Activated T-helper 9 cell treated with anti-CD3 and anti-CD28 coated beads, Interleukin-2, amount 50 U/mL, for 16 hours (primary cell): ENCODE data around the gene PCYT2.

ENCODE experiments used
- DNase-seq: peaks from one replicate; pipeline ENCODE4 v3.0.0-alpha.2; 2020; ENCODE audit warnings: low read depth

PCYT2 gene

DNA sequence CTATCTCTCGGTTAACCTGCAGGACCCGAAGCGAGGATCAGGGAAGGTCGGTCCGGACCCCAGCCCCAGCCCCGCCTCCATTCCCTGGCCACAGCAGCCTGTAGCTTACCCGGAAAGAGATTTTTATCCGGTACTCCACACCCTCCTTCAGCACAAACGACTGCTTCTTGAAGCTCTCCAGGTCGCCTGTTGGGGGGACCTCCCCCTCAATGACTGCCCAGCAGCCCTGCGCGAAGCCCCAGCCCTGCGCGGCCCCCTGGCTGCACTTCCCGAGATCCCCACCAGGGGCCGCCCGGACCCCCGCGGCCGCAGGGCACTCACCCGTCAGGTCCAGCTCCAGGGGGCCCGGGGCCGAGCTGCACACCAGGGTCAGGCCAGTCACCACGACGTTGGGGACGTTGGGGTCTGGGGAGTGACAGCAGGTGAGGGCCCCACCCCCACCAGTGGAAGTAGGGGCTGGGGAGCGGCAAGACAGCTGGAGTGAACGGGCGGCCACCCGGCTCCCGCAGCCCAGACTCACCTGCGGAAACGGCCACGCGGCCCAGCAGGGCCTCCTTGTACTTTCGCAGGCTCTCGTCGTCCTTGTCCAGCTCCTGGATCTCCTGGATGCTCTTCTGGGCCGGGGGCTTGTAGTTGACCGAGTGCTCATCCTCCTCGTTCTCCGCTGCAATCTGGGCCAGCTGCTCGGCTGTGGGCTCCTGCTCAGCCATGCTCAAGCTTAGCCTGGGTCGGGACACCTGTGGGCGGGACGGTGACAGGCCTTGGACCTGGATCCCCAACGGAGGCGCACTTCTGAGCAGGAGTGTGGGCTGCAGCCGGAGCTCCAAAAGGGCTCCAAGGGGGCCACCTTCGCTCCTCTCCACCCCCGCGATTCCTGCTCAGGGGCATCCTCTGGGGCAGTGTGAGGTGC lies 41.7 kb downstream of the PCYT2 start:
- no peak for DNase-seq

DNA sequence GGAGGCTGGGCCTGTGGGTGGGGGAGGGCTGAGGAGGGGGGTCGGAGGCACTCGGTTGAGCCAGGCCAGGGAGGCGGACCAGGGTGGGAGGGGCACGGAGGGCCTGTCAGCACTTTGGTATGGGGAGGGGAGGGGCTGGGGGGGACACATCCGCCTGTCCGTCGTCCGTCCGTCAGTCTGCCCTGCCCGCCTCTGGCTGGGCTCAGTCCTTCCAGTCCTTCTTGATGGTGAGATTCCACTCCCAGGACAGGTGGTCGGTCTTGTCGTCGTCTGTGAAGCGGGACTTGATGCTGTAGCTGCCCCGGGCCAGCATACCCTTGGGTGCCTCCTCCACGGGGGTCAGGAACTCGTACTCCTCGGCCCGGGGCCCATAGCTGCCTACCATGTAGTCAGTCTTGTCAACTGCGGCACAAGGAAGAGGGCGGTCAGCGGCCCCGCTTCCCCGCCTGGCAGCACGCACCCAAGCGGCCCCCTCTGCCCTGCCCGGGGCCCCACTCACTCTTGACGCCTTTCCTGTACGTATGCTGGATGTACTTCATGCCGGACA lies 42.5 kb downstream of the PCYT2 start:
- DNase-seq: no peak

DNA sequence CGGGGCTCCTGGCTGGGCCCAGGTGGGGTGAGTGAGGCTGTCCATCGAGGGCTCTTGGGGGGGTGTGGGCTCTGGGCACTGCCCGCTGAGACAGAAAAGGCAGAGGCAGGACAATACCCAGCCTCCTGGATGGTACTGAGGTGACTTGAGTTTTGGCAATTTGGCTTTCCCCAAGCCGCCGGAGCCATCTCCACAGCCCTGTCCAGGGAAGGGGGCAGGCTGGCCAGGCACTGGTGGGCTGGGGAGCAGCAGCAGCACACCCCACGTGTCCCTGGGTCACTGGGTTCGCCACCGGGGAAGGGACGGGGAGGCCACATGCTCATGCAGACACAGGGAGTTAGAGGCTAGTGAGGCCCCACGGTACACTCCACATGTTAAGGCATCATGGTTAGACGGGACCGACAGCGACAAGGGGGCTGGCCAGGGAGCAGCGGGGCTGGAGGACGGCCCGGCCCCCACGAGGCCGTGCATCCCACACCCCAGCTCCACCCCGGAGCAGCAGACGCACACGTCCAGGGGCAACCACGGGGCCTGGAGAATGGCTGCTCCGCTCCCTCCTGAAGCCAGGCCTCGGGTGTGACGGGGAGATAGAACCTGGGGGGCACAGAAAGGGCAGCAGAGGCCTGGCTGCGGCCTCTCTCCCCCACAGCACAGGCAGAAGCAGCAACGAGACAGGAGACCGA lies 43.1 kb downstream of the PCYT2 start:
- no peak for DNase-seq

DNA sequence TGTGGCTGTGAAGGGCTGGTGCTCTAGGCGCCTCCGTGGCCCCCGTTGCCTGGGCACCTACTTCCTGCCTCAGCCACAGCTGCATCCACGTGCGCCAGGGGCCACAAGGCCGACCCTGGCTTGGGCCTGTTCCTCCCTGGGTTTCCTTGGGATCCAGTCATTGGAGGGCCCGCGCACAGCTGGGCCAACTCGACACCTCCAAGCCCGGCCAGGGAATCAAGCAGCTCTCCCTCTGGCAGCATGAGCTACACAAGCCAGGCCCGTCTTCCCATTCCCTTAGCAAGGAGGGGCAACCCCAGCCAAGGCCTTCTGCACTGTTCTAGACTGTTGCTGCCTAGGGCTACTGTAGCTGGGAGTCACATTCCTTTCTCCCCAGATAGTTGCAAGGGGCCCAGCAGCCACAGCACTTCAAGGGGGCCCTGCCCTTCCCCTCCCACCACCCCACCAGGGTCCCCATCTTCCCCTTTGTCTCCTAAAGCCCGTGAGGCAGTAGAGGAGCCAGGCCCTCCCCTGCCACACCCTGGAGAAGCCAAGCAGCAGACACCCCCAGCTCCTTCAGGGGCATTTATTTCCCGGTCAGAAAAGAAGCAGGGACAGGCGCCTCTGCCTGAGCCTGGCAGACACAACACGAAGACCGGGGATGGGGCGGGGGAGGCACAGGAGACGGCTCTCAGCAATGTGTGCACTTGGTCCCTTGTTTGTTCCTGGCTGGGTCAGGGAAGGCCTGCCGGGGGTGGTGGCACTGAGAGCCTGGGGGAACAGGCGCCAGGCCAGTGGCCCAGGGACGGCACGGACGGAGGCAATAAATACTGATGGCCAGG lies 43.8 kb downstream of the PCYT2 start:
- DNase-seq: no peak

DNA sequence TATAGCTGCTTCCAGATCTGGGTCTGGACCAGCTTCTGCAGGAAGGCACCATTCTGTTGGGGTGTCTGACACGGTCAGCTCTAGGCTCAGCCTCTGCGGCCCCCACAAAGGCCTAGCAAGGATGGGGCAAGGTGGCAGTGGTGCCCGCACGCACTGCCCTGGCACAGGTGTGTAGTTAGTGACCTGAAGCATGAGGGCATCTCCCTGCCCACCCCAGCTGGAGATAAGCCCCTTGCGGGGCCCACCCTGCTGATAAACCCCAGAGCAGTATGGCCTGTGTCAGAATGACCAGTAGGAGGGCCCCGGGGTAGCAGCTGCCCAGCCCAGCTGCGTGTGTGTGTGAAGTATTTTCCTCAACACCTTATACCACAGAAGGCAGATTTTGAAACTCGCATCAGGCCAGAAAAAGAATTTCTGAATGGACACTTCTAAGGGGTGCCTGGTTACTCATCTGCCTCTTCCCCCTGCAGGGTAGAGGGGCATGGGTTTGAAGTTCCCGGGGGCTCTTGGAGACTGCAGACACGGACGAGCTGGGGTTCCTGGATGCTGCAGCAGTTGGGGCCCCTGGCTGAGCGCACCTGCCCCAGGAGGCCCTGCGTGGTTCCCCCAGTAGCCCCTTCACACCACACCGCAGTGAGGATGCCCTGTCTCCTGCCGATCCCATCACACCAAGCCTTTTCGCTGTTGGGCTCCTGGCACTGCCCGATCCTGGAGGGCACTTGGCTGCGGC lies 44.6 kb downstream of the PCYT2 start:
- no peak for DNase-seq

DNA sequence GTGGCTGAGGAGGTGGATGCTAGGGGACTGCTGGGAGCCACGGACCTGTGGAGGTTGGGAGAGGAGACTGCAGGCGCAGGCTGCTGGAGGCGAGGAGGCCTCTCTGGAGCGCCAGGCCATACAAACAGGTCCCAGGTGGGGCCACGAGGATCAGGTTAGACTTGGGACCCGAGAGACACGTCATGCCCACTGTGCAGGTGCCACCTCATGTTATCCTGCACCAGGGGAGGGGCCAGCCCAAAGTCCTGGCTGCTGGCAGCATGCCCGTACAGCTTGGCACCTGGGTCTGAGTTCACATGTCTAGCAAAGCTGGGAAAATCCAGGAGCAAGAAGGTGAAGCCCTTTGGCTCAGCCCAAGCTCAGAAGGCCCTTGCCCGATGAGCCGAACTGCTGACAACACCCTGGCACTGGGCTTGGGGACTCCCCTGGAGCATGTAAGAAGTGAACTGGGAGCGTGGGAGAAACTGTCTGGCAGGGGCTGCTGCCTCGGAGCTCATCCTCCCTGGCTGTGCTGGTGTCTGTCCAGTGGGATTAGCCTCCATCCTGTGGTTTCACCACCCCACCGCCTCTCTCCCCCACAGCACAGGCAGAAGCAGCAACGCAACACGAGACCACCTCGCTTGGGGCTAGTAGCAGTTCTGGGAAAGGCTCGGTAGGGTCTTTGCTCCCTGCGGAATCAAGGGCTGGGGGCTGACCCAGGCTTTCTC lies 45.3 kb downstream of the PCYT2 start:
- no peak for DNase-seq

DNA sequence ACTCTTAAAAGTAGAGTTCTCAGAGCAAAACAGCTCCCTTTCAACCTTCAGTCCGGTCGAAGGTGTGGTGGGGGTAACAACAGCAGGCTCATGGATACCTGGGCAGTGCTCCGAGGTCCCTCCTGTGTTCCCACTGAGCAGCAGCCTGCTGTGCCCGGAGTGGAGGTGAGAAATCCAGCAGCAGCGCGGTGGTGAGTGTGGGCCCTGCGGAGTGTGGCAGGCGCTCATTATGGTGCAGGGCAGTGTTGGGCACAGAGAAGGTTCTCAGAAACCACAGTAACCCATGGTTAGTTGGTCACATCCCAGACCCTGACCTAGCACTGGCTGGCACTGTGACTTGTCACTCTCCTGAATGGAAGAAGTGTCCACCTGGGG lies 45.9 kb downstream of the PCYT2 start:
- DNase-seq: no peak

DNA sequence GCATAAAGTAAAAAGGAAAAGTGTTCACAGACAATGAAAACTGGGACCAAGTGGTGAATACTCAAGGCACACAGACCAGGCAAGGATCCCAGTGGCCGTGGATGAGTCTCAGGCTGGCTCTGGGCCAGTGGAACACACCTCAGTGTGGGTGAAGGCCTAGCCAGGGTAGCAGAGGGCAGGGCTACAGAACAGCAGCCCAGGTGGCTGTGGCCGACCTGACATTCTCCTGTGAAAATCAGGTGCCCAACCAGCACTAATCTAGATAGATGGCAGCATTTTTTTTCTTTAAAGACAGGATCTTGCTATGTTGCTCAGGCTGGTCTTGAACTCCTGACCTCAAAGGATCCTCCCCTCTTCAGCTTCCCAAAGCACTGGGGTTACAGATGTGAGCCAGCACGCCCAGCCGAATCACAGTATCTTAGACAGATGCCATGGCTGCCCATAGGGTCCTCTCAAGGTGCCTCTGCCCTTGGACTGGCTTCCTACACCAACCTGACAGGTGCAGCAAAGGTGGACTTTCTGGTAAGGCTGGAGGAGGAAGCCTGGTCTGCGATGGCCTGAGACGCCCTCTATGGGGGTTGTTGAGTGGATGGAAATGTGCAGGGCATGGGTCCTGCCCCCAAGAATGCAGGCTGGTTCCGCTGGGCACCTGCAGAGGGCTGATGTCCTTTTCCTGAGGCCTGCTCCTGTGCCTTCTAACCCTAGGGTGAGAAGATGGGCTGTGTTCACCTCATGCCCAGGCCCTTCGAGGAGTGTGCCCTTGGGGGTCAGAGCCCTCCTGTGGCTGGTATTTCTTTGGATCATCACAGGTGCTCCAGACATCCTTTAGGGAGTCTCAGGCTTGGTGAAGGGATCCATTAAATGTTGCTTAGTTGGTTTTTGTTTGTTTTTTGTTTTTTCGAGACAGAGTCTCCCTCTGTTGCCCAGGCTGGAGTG lies 47.1 kb downstream of the PCYT2 start:
- DNase-seq: no peak

DNA sequence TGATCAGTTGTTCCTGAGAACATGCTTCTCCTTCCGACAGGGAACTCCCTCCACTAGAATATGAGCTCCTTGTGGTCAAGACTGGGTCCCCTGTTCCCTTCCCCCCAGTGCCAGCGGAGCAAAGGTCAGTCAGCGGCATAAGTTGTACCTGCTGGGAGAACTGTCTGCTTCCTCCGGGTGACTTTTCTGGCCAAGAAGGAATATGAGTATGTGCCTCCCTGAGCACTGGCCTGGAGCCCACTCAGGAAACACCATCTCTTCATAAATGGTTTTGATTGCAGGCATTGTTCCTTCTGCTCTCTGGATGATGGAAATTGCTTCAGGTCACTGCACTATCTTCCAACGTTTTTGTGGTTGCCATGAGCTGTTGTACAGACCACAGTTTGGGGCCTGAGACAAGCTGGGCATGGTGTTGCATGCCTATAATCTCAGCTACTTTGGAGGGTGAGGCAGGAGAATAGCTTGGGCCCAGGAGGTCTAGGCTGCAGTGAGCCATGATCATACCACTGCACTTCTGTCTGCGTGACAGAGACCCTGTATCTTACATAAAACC lies 48.0 kb downstream of the PCYT2 start:
- no peak for DNase-seq

DNA sequence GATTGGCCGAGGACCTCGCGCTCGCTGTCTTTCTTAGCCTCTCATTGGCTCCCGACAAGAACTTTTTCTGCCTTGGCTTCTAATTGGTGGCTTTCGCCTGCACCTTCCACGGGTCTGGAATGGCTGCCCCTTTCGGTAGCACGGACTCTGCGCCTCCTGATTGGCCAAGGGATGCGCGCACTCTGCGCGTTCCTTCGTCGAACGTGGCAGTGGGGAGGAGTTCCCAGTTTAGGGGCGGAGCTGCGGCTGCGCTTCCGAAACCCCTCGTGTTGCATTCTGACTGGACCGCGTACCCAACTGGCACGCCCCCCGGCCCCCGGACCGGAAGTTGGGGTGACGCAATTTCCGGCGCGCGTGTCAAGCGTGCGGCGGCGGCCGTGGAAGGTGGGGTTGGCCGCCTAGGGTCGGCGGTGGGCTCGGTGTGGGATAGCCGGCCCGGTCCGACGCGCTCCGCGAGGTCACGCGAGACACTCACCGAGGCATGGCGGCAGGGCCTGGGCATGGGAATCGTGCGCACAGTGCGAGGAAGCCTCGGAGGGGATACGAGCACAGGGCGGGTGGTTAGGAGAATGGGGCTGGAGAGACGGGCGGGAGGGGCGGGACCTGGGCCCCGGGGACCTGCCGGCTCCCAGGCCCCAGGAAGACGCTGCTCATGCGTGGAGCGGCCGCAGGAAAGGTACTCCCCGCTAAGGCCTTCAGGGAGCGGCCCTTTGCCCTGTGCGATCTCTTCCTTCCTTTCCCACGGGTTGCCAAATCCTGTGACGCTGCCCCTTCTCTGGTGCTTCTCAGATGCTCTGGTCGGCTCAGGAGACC lies 50.2 kb downstream of the PCYT2 start:
- DNase-seq: peak; percentile 99

DNA sequence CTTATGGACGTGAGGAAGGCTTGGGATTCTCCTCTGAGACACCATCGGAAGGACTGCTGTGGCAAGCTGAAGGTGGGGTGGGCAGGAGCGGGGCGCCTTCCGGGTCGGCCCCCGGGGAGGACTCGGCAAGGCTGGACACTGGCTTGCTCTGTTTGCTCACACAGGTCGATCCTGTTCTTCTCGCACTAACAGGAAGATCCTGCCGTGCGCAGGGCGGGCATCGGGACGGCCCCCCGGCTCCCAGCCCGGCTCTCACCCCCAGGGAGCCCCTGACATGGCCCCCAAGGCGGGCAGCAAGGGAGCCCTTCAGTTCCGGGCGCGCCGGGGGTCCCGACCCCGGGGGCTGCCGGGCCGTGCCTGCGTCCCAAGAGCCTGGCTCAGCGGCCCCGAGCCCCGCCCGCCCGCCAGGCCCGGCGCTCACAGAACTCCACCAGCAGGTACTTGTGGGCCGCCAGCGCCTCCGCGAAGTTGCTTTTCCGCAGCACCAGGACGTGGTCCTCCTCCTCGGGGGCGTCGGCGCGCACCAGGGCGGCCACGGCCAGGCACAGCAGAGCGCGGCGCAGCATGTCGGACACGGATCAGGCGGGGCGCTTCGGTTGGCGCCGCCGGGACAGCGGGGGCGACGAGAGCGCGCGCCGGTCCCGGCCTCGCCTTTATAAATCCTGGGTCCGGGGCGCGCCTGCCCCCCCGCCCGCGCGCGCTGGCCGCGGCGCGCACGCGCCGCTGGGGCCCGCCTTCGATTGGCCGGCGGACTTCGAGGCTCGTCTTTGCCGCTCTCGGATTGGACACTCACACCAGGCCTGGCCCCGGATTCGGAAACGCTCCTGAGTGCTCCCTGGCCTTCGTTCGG lies 51.1 kb downstream of the PCYT2 start, which contains the start of gene P4HB:
P4HB (minus strand) TSS at position 630 of the 850 bp plus-strand sequence; CDS start at position 566, 64 bp downstream.
- DNase-seq: no peak

DNA sequence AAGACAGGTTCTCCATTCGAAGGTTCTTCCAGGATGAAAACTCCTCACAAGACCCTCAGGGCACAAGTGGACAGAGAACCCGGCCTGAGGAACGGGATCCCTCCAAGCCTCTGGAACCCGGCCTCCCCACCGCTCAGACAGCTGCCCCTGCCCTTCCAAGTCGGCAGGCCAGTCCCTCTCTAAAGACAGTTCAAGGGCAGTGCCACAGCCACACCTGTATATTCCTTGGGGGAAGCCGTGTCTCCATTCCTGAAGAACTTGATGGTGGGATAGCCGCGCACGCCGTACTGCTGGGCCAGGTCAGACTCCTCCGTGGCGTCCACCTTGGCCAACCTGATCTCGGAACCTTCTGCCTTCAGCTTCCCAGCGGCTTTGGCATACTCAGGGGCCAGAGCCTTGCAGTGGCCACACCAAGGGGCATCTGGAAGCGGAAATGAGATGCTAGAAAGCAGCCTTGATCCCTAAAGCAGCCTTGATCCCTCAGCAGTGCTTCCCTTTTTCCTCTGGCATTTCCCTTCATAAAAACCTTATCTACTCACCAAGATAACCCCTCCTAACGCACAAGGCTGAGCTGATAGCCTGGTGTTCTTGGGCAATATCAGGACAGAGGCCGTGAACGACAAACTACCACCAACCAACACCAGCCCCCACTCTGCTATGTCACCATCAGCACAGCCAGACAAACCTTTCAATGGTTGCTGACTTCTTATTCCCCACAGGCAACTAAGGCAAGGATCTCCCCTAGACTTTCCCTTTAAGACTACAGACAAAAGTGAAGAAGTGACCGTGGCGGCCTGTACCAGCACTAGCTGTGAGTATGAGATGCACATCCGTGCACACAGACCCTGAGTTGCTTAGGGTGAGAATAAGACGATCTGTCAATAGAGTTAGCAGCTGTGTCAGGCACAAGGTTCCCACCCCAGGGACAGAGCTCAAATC lies 52.0 kb downstream of the PCYT2 start:
- DNase-seq: no peak

DNA sequence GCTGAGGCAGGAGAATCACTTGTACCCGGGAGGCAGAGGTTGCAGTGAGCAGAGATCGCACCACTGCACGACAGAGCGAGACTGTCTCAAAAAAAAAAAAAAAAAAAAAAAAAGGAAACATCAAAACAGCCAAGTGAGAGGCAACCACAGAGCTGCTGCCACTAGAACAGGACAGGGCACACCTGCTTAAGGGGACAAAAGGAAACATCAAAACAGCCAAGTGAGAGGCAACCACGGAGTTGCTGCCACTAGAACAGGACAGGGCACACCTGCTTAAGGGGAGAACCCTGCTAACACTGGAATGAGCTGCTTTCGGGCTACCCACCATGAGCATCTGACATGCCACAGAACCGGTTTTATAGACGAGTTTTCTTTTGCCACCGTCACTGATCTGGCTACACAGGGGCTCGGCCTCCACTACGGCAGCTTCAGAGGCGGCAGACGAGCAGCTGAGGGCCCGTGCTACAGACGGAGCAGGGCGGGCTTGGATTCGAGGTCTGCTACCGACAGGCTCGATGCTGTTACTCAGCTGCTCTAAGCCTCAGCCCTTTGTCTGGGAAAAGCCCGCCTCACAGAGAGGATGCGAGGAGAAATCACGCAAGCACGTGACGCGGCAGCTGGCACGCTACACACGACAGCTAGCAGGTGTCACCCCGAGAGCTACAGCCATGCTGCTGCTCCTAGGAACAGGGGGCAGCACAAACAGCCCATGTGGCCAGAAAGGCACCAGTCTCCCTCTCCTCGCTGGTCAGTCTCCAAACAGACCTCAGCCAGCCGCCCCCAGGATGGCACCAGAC lies 52.8 kb downstream of the PCYT2 start:
- no peak for DNase-seq

DNA sequence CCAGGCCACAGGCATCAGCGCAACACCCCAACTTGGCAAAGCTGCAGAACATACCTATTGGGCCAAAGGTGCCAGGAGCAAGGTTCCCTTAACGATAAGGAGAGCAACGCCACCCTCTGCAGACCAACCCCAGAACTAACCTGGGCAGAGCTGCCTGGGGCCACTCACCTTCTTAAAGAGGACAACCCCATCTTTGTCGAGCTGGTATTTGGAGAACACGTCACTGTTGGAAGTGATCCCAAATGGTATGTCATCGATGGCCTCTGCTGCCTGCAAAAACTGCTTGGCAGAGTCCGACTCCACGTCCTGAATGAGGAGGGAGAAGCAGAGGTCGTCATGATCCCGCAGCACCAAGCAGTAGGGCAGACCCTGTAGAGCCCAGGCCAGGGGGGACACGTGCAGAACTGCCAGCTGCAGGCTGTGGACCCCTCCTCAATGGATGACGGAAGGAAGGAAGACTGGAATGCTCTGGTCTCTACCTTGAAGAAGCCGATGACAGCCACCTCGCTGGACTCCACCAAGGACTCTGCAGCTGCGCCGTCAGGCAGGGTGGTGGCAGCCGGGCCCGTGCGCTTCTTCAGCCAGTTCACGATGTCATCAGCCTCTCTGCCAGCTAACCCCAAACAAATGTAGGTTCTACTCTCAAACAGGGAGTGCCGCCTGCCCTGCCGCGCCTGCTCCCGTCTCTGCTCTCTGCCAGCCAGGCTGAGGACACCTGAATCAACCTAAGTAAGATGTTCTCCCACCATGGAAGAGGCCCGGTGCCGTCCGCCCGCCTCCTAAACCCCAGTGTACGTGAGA lies 56.0 kb downstream of the PCYT2 start:
- no peak for DNase-seq

DNA sequence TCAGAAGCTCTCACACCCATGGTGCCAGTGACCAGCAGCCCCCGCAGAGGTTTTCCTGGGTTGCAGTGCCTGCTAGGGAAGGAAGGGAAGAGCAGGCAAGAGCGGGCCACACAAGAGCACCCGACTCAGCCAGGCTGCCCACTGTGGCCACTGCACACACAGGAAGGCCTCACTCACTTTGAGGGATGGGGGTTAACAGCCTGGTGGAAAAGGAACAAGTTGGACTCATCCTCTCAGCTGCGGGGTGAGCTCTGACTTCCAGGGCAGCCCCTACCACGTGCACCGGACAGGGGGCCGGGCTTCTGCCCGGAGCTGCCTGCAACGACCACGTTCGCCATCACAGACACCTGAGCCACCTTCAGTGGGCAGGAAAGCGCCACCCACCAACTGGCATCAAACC lies 59.0 kb downstream of the PCYT2 start:
- no peak for DNase-seq
